ENCODE data around the gene RAB3C. TPM values are rescaled to one million over a fixed set of nuclear protein-coding genes. Genes with fewer than 3 reads are reported as not detected.

The RAB3C gene
- total RNA-seq, 6 experiments from 2014 or later = 0.18 to 2.6 (median 0.99) TPM

- DNase-seq = no peak
- intact Hi-C loops (cut with DNase I) = no loop called here
- H3K27me3 ChIP-seq = no peaks in the 10 kb centered on the region
- TF ChIP-seq POLR2A (IDR thresholded peaks at IDR 0.05) = no peak
- no peak for TF ChIP-seq CTCF (IDR thresholded peaks at IDR 0.05)
- H3K4me1 ChIP-seq = no peaks in the 10 kb centered on the region
- no peak overlapping the region for H3K27ac ChIP-seq
- no peaks in the 10 kb centered on the region for H3K9me3 ChIP-seq
- no peak for ATAC-seq
- H3K36me3 ChIP-seq = no peaks in the 10 kb centered on the region
- H3K4me3 ChIP-seq = no peak overlapping the region
- WGBS (ENCODE audit: insufficient coverage, low coverage, low lambda C conversion rate, missing lambda C conversion rate) = 61% methylated on average over 3 of the region's 3 CpGs
These were observed 292.7 kb downstream of the RAB3C start for GRCh38 chr5:58875599-58875998.

- no peak for DNase-seq
- no peak overlapping the region for H3K4me3 ChIP-seq
- no peaks in the 10 kb centered on the region for H3K4me1 ChIP-seq
- no peak for TF ChIP-seq CTCF (IDR thresholded peaks at IDR 0.05)
- TF ChIP-seq POLR2A (IDR thresholded peaks at IDR 0.05) = no peak
- WGBS (ENCODE audit: insufficient coverage, low coverage, low lambda C conversion rate, missing lambda C conversion rate) = 63% methylated on average over 2 of the region's 2 CpGs
- ATAC-seq = no peak
- no peak overlapping the region for H3K27ac ChIP-seq
- no peaks in the 10 kb centered on the region for H3K36me3 ChIP-seq
- H3K27me3 ChIP-seq = no peaks in the 10 kb centered on the region
- H3K9me3 ChIP-seq = peaks cover 0 to 3% (median 0%) of the 10 kb centered on the region in 4 donors
- intact Hi-C loops (cut with DNase I) = no loop called here
These were observed 302.4 kb downstream of the RAB3C start for GRCh38 chr5:58885260-58885659.

- Histone ChIP-seq H3K27ac (no peak overlapping the region), H3K4me3 (no peak overlapping the region), H3K9me3 (peaks cover 0 to 3% (median 0%) of the 10 kb centered on the region in 4 donors), H3K36me3 (no peaks in the 10 kb centered on the region), H3K4me1 (no peaks in the 10 kb centered on the region), H3K27me3 (no peaks in the 10 kb centered on the region)
- TF ChIP-seq CTCF (IDR thresholded peaks at IDR 0.05) (peak; percentile 72 to 96 (median 91)), POLR2A (IDR thresholded peaks at IDR 0.05) (no peak)
- peak in 2 of 3 donors; percentile 56 to 63 for DNase-seq
- ATAC-seq = peak; percentile 87 to 95 (median 92)
- intact Hi-C loops (cut with DNase I) = no loop called here
- 37% methylated on average over 14 of the region's 14 CpGs for WGBS (ENCODE audit: insufficient coverage, low coverage, low lambda C conversion rate, missing lambda C conversion rate)
These were observed 303.7 kb downstream of the RAB3C start for GRCh38 chr5:58886315-58887207.

GRCh38 chr5:58887311-58887710, 304.4 kb downstream of the RAB3C start:
- no peak overlapping the region for H3K27ac ChIP-seq
- intact Hi-C loops (cut with DNase I) = no loop called here
- no peaks in the 10 kb centered on the region for H3K4me1 ChIP-seq
- TF ChIP-seq POLR2A (IDR thresholded peaks at IDR 0.05) (no peak), CTCF (IDR thresholded peaks at IDR 0.05) (no peak)
- WGBS (ENCODE audit: insufficient coverage, low coverage, low lambda C conversion rate, missing lambda C conversion rate) = 25% methylated on average over 1 of the region's 4 CpGs
- H3K9me3 ChIP-seq = peaks cover 0 to 3% (median 0%) of the 10 kb centered on the region in 4 donors
- H3K36me3 ChIP-seq = no peaks in the 10 kb centered on the region
- ATAC-seq = no peak
- no peak for DNase-seq
- no peaks in the 10 kb centered on the region for H3K27me3 ChIP-seq
- H3K4me3 ChIP-seq = no peak overlapping the region

Data from right lobe of liver (tissue), 6 donors.